SK-N-SH (cell line): ENCODE measurements around the gene WSCD1. TPM values are rescaled to one million over a fixed set of nuclear protein-coding genes. Genes with fewer than 3 reads are reported as not detected.

Experiments used
- CTCF ChIA-PET: fragments of 300-600, 350-600 bp; formaldehyde crosslinking; extraction: SDS; loops from one replicate; lab custom pipeline; 2021; lab: Yijun Ruan, JAX
- POLR2A ChIA-PET: fragments of 350-600 bp; sonication (Branson Sonifier 250); formaldehyde crosslinking; extraction: SDS; loops from one replicate; lab custom pipeline; 2020; ENCODE audit warnings: antibody characterized with exemption, inconsistent platforms; lab: Yijun Ruan, JAX
- DNase-seq: peaks from one replicate; pipeline ENCODE4 v3.0.0; 2012
- H2AFZ ChIP-seq: fragments of 200-600 bp; sonication (generic); 2 replicates; pipeline ENCODE4 v1.8.1; 2016; ENCODE audit warnings: antibody characterized with exemption, mild to moderate bottlenecking, low read depth
- H3F3A ChIP-seq: fragments of 200-600 bp; sonication (generic); replicated peaks from 2 replicates; pipeline ENCODE3; 2016; ENCODE audit warnings: antibody characterized with exemption, mild to moderate bottlenecking; ENCODE audit not compliant: insufficient read depth
- H3K27ac ChIP-seq, 2 experiments: fragments of 200-500 bp in 1 of 2; fragments of 200-600 bp in 1 of 2; sonication (Bioruptor generic) in 1 of 2; sonication (generic), shearing (Covaris generic) in 1 of 2; 2 replicates each; pipeline versions ENCODE4 v1.5.1 to v1.6.1; 2014 to 2016; ENCODE audit warnings: low read depth in 2 of 2, inconsistent platforms in 1 of 2, low read length in 1 of 2, mild to moderate bottlenecking in 1 of 2, mixed read lengths in 1 of 2
- H3K27me3 ChIP-seq: fragments of 200-600 bp; sonication (generic), shearing (Covaris generic); 2 replicates; pipeline ENCODE4 v1.6.1; 2016; ENCODE audit warnings: mixed run types; ENCODE audit not compliant: insufficient read depth
- H3K36me3 ChIP-seq, 2 experiments: fragments of 200-500 bp in 1 of 2; fragments of 200-600 bp in 1 of 2; sonication (Bioruptor generic) in 1 of 2; sonication (generic) in 1 of 2; replicated peaks in 1 of 2; 2 replicates each; pipeline versions ENCODE3 to v1.5.1; 2014 to 2016; ENCODE audit warnings: low read length in 1 of 2, mild to moderate bottlenecking in 1 of 2; ENCODE audit not compliant: insufficient read depth in 2 of 2, control insufficient read depth in 1 of 2
- H3K4me1 ChIP-seq, 2 experiments: fragments of 200-500 bp in 1 of 2; fragments of 200-600 bp in 1 of 2; sonication (Bioruptor generic) in 1 of 2; sonication (generic), shearing (Covaris generic) in 1 of 2; 2 replicates each; pipeline versions ENCODE4 v1.5.1 to v1.6.1; 2014 to 2016; ENCODE audit warnings: low read depth in 1 of 2, low read length in 1 of 2, mixed run types in 1 of 2; ENCODE audit not compliant: insufficient read depth in 2 of 2, control insufficient read depth in 1 of 2
- H3K4me2 ChIP-seq: fragments of 200-600 bp; sonication (generic), shearing (Covaris generic); 2 replicates; pipeline ENCODE4 v1.6.1; 2017; ENCODE audit warnings: mixed run types
- H3K4me3 ChIP-seq, 2 experiments: fragments of 200-500 bp in 1 of 2; fragments of 200-600 bp in 1 of 2; sonication (Bioruptor generic) in 1 of 2; sonication (generic), shearing (Covaris generic) in 1 of 2; 2 replicates each; pipeline versions ENCODE4 v1.5.1 to v1.8.1; 2014 to 2016; ENCODE audit warnings: low read depth in 2 of 2, inconsistent platforms in 1 of 2, low read length in 1 of 2, mild to moderate bottlenecking in 1 of 2, mixed read lengths in 1 of 2, moderate library complexity in 1 of 2
- H3K79me2 ChIP-seq: fragments of 200-600 bp; sonication (generic); 2 replicates; pipeline ENCODE4 v1.8.1; 2017; ENCODE audit warnings: mild to moderate bottlenecking; ENCODE audit not compliant: insufficient read depth
- H3K9ac ChIP-seq: fragments of 200-600 bp; sonication (generic); 2 replicates; pipeline ENCODE4 v1.6.1; 2017; ENCODE audit warnings: mixed run types
- H3K9me2 ChIP-seq: fragments of 200-600 bp; sonication (generic); 2 replicates; pipeline ENCODE4 v1.6.1; 2017; ENCODE audit warnings: mixed run types
- H3K9me3 ChIP-seq: fragments of 200-600 bp; sonication (generic); 2 replicates; pipeline ENCODE4 v1.6.1; 2017; ENCODE audit warnings: mixed run types, mild to moderate bottlenecking, moderate library complexity
- H4K20me1 ChIP-seq: fragments of 200-600 bp; sonication (generic); 2 replicates; pipeline ENCODE4 v1.6.1; 2017; ENCODE audit warnings: mild to moderate bottlenecking, mixed run types; ENCODE audit not compliant: insufficient read depth
- CHD2 ChIP-seq: fragments of 150-350 bp; IDR thresholded peaks from 2 replicates; pipeline ENCODE4 v1.6.1; 2018; ENCODE audit warnings: low read length; ENCODE audit not compliant: partially characterized antibody
- CTCF ChIP-seq: fragments of 200-600 bp; sonication (generic); IDR thresholded peaks from 2 replicates; pipeline ENCODE4 v1.6.1; 2017; ENCODE audit warnings: antibody characterized with exemption, mild to moderate bottlenecking, moderate library complexity
- ELF1 ChIP-seq: IDR thresholded peaks from 2 replicates; pipeline ENCODE4 v1.4.0; 2012
- EP300 ChIP-seq, 2 experiments: IDR thresholded peaks; 2 replicates each; pipeline versions ENCODE4 v1.4.0 to v1.6.1; 2012; ENCODE audit warnings: borderline replicate concordance in 1 of 2, low read depth in 1 of 2, low read length in 1 of 2
- FOXJ3 ChIP-seq: sonication (generic); formaldehyde crosslinking; IDR thresholded peaks from 2 replicates; pipeline ENCODE4 v1.5.1; 2020; ENCODE audit warnings: mild to moderate bottlenecking, missing genetic modification reagents
- FOXM1 ChIP-seq: IDR thresholded peaks from 2 replicates; pipeline ENCODE4 v1.4.0; 2012; ENCODE audit warnings: low read depth, mild to moderate bottlenecking
- GATA2 ChIP-seq: sonication (generic); formaldehyde crosslinking; IDR thresholded peaks from 2 replicates; pipeline ENCODE4 v1.5.0; 2020; ENCODE audit warnings: mild to moderate bottlenecking, missing genetic modification reagents
- MEF2A ChIP-seq: IDR thresholded peaks from 2 replicates; pipeline ENCODE4 v1.4.0; 2012; ENCODE audit warnings: low read depth, borderline replicate concordance
- MXI1 ChIP-seq: IDR thresholded peaks from 2 replicates; pipeline ENCODE4 v1.6.1; 2012; ENCODE audit warnings: mild to moderate bottlenecking, low read depth, low read length, improper control_type of control experiment
- NFIC ChIP-seq: IDR thresholded peaks from 2 replicates; pipeline ENCODE4 v1.4.0; 2012; ENCODE audit warnings: borderline replicate concordance
- NRF1 ChIP-seq: IDR thresholded peaks from 2 replicates; pipeline ENCODE4 v1.6.1; 2012; ENCODE audit warnings: low read depth, mild to moderate bottlenecking, low read length
- POLR2AphosphoS5 ChIP-seq: IDR thresholded peaks from 2 replicates; pipeline ENCODE4 v1.6.1; 2012; ENCODE audit warnings: low read depth, low read length
- RCOR1 ChIP-seq: fragments of 150-350 bp; IDR thresholded peaks from 2 replicates; pipeline ENCODE4 v1.6.1; 2017; ENCODE audit warnings: antibody characterized with exemption, low read length
- RXRA ChIP-seq: IDR thresholded peaks from 2 replicates; pipeline ENCODE4 v1.4.0; 2012; ENCODE audit warnings: low read depth, mild to moderate bottlenecking, borderline replicate concordance
- SIN3A ChIP-seq: IDR thresholded peaks from 2 replicates; pipeline ENCODE4 v1.6.1; 2012; ENCODE audit warnings: low read depth, mild to moderate bottlenecking, low read length, moderate library complexity, borderline replicate concordance
- SMC3 ChIP-seq: IDR thresholded peaks from 2 replicates; pipeline ENCODE4 v1.6.1; 2012; ENCODE audit warnings: low read depth, low read length, improper control_type of control experiment
- TCF12 ChIP-seq: IDR thresholded peaks from 2 replicates; pipeline ENCODE4 v1.4.0; 2012
- TEAD4 ChIP-seq: IDR thresholded peaks from 2 replicates; pipeline ENCODE4 v1.4.0; 2012; ENCODE audit warnings: mild to moderate bottlenecking, borderline replicate concordance; ENCODE audit not compliant: insufficient read depth
- USF1 ChIP-seq: IDR thresholded peaks from 2 replicates; pipeline ENCODE4 v1.4.0; 2012; ENCODE audit warnings: low read depth, borderline replicate concordance
- USF2 ChIP-seq: fragments of 150-350 bp; IDR thresholded peaks from 2 replicates; pipeline ENCODE4 v1.6.1; 2017; ENCODE audit warnings: antibody characterized with exemption, low read length, low read depth, borderline replicate concordance
- YY1 ChIP-seq: IDR thresholded peaks from 2 replicates; pipeline ENCODE4 v1.4.0; 2012; ENCODE audit warnings: low read depth, mild to moderate bottlenecking
- WGBS: methylation state at CpG from one replicate; pipeline ENCODE4 v1.1.6; 2017; ENCODE audit warnings: low lambda C conversion rate; 5-methylcytosine and 5-hydroxymethylcytosine counted together
- polyA plus RNA-seq, 3 experiments: library from polyadenylated mRNA; depleted of rRNA; stranded (reverse); fragments of >200 nt; gene quantifications; 2 replicates each; pipeline ENCODE4 v1.2.3, GENCODE V29; 2012
- TF ChIP-seq, protein P1 (sequence below): IDR thresholded peaks from 2 replicates; pipeline ENCODE4 v1.4.0; 2012; ENCODE audit warnings: low read depth
- TF ChIP-seq, protein P2 (sequence below): IDR thresholded peaks from 2 replicates; pipeline ENCODE4; 2012

Gene WSCD1
- polyA plus RNA-seq, 1 of the 3 experiments (the other 2 are of a cell fraction) = 0.03 TPM

- ChIA-PET CTCF (no interaction called here), POLR2A (no interaction called here)
- peaks cover 0 to 2% of the 10 kb centered on the region in 2 experiments; a peak in 1 of 4 replicates for H3K4me1 ChIP-seq
- WGBS = 9% methylated on average over 10 of the region's 10 CpGs
- no peaks in the 10 kb centered on the region for H3F3A ChIP-seq
- no peaks in the 10 kb centered on the region for H3K36me3 ChIP-seq
- no peaks in the 10 kb centered on the region for H3K79me2 ChIP-seq
- H3K9ac ChIP-seq = no peak overlapping the region
- no peaks in the 10 kb centered on the region for H3K9me3 ChIP-seq
- H3K27ac ChIP-seq = no peak overlapping the region
- no peak overlapping the region for H3K4me3 ChIP-seq
- H3K9me2 ChIP-seq = no peaks in the 10 kb centered on the region
- no peak for DNase-seq
- H2AFZ ChIP-seq = no peak overlapping the region
- peaks cover 55% of the 10 kb centered on the region for H3K27me3 ChIP-seq
- H4K20me1 ChIP-seq = no peaks in the 10 kb centered on the region
- no peak overlapping the region for H3K4me2 ChIP-seq
- TF ChIP-seq SIN3A (no peak), TEAD4 (no peak), MEF2A (no peak), EP300 (IDR thresholded peaks at IDR 0.05; ENCODE audit: borderline replicate concordance in 1 of 2, low read depth in 1 of 2, low read length in 1 of 2) (no peak), TCF12 (no peak), USF2 (no peak), YY1 (no peak), GATA2 (no peak)
Measured at GRCh38 chr17:6066183-6066948, 3.8 kb upstream of the WSCD1 start.

GRCh38 chr17:6067060-6067459 lies 3.1 kb upstream of the WSCD1 start:
- no peak overlapping the region for H3K4me2 ChIP-seq
- DNase-seq = no peak
- H2AFZ ChIP-seq = no peak overlapping the region
- peaks cover 0 to 2% of the 10 kb centered on the region in 2 experiments; a peak in 1 of 4 replicates for H3K4me1 ChIP-seq
- no peaks in the 10 kb centered on the region for H3K36me3 ChIP-seq
- H4K20me1 ChIP-seq = no peaks in the 10 kb centered on the region
- H3K9me2 ChIP-seq = no peaks in the 10 kb centered on the region
- H3K9me3 ChIP-seq = no peaks in the 10 kb centered on the region
- WGBS = 4% methylated on average over 3 of the region's 5 CpGs
- H3K27ac ChIP-seq = no peak overlapping the region
- peaks cover 62% of the 10 kb centered on the region for H3K27me3 ChIP-seq
- ChIA-PET POLR2A (no interaction called here), CTCF (interaction anchor here (1.2 kb wide), 1 partner anchor 13 kb away, joined by 4 read pairs; no protein-coding TSS in a partner anchor)
- H3F3A ChIP-seq = no peaks in the 10 kb centered on the region
- H3K4me3 ChIP-seq = no peak overlapping the region
- no peak overlapping the region for H3K9ac ChIP-seq
- no peaks in the 10 kb centered on the region for H3K79me2 ChIP-seq
- TF ChIP-seq TEAD4 = no peak
- TF ChIP-seq RXRA = no peak
- no peak for TF ChIP-seq RCOR1
- TF ChIP-seq, protein P1, sequence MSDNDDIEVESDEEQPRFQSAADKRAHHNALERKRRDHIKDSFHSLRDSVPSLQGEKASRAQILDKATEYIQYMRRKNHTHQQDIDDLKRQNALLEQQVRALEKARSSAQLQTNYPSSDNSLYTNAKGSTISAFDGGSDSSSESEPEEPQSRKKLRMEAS = no peak
- no peak for TF ChIP-seq CHD2
- TF ChIP-seq CTCF = no peak
- TF ChIP-seq NFIC = no peak
- TF ChIP-seq ELF1 = no peak
- no peak for TF ChIP-seq MXI1
- TF ChIP-seq NRF1 = no peak
- TF ChIP-seq FOXJ3 (CRISPR knock-in tag) = no peak
- TF ChIP-seq SMC3 = no peak
- TF ChIP-seq FOXM1 = no peak
- TF ChIP-seq USF2 = no peak
- no peak for TF ChIP-seq EP300 (IDR thresholded peaks at IDR 0.05; ENCODE audit: borderline replicate concordance in 1 of 2, low read depth in 1 of 2, low read length in 1 of 2)
- TF ChIP-seq, protein P2, sequence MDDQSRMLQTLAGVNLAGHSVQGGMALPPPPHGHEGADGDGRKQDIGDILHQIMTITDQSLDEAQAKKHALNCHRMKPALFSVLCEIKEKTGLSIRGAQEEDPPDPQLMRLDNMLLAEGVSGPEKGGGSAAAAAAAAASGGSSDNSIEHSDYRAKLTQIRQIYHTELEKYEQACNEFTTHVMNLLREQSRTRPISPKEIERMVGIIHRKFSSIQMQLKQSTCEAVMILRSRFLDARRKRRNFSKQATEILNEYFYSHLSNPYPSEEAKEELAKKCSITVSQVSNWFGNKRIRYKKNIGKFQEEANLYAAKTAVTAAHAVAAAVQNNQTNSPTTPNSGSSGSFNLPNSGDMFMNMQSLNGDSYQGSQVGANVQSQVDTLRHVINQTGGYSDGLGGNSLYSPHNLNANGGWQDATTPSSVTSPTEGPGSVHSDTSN = no peak
- no peak for TF ChIP-seq POLR2AphosphoS5
- TF ChIP-seq USF1 = no peak
